COLO668 (cell line): ENCODE results near the gene EPG5.
A peak's percentile ranks its signal among the peaks of the same experiment; 100 is the strongest.
"Not testable (repeated sequence)": the region's sequence is repeated elsewhere in the genome, so short reads cannot be mapped to it uniquely, and the experiment has no call there.

Experiments
- DNase-seq: peaks from one replicate; lab custom pipeline; 2025; ENCODE audit not compliant: unreplicated experiment; lab: John Stamatoyannopoulos, UW

The EPG5 gene, protein sequence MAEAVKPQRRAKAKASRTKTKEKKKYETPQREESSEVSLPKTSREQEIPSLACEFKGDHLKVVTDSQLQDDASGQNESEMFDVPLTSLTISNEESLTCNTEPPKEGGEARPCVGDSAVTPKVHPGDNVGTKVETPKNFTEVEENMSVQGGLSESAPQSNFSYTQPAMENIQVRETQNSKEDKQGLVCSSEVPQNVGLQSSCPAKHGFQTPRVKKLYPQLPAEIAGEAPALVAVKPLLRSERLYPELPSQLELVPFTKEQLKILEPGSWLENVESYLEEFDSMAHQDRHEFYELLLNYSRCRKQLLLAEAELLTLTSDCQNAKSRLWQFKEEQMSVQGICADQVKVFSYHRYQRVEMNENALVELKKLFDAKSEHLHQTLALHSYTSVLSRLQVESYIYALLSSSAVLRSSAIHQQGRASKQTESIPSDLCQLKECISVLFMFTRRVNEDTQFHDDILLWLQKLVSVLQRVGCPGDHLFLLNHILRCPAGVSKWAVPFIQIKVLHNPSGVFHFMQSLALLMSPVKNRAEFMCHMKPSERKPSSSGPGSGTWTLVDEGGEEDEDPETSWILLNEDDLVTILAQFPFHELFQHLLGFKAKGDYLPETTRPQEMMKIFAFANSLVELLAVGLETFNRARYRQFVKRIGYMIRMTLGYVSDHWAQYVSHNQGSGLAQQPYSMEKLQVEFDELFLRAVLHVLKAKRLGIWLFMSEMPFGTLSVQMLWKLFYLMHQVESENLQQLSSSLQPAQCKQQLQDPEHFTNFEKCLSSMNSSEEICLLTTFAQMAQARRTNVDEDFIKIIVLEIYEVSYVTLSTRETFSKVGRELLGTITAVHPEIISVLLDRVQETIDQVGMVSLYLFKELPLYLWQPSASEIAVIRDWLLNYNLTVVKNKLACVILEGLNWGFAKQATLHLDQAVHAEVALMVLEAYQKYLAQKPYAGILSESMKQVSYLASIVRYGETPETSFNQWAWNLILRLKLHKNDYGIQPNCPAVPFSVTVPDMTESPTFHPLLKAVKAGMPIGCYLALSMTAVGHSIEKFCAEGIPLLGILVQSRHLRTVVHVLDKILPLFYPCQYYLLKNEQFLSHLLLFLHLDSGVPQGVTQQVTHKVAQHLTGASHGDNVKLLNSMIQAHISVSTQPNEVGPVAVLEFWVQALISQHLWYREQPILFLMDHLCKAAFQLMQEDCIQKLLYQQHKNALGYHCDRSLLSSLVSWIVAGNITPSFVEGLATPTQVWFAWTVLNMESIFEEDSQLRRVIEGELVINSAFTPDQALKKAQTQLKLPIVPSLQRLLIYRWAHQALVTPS (N-terminal part only)

DNA sequence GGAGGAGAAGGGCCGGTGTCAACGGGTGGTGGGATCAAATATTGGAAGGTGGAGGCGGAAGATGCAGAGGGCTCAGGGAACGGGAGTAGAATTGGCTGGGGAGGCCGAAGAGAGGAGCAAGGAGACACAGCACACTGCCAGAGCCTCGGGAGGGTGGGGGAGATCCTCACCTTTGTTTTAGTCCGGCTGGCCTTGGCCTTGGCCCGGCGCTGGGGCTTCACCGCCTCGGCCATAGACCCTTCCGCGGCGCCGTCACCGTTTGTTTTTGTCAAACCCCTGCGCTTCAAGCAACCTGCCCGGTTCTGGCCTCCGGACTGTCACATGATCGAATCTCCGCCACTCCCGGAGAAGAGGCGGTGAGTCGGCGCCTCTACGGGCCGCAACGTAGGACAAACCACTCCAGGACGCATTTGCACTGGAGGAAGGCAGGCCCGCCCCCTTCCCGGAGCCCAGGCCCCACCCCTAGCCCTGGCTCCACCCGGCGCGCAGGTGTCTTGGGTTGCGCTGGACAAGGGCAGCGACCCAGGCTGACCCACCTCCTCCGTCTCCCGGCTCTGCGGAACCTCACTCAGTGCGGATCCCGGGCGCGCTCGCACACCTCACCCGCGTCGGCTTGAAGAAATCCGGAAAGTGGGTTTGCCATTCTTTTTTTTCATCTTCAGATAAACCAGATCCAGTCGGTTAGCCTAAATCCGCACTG lies at the start of gene EPG5:
Gene EPG5 (minus strand): TSS at position 323 of the 700 bp plus-strand sequence. CDS start 90 bp downstream, at position 233.
- peak; percentile 98 for DNase-seq

DNA sequence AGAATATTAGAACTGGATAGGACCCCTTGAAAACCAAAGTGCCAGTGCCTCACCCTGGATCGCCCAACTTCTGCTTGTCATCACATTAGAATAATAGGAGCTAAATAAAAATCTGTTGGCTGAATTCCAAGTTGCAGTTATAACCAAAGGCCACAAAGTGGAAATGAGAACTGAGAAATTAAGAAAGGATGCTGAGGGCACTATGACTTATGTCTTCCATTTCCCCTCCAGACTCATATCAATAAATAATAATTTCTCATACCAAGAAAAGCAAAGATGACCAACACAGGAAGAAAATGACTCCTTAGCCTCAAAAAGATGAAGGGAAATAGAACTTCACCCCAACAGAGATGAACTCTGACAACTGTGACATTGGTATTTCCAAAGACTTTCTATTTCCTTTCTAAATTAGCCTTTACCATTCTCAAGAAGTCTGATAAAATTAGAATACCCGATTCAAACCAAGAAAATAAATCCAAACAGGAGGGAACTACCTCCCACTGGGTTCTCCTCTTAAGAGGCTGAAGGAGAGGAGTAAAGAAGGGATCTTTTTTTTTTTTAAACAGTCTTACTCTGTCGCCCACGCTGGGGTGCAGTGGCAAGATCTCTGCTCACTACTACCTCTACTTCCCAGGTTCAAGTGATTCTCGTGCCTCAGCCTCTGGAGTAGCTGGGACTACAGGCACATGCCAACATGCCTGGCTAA lies 46.5 kb upstream of the EPG5 start:
- DNase-seq, result no peak

DNA sequence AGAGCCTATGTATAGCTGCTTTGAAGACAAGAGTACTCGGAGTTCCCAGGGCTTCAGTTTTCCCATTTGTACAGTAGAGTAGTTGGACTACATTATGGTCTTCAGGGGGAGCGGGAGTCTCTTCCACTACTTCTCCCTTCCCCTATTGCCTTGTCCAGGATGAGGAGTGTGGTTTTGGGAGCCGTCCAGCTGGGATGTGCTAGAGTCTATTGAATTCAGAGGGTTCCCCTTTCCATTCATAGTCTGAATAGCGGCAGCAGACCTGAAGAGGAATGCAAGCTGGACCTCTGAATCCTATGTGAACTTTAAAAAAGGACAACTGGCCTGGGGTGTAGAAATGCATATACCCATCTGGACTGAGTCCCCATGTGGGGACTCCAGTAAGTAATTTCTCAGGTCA lies 43.5 kb upstream of the EPG5 start:
- no peak for DNase-seq

DNA sequence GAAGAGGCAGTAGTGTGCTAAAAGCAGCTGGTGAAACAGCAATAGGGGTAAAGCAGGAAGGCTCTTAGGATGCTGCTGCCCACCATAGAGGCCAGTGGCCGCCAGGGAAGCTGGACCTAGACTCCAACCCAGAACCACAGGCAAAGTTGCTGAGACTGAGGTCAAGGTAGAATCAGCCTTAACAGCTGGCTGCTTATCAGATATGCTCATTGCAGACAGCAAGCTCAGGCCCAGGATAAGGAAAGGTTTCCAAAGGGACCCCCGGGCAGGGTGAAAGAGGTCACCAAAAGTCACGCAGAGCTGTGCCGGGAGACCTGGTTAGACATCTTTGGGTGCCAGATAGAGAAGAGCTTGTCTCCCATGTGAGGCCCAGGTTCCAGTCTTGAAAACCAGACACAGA lies 42.9 kb upstream of the EPG5 start:
- no peak for DNase-seq

DNA sequence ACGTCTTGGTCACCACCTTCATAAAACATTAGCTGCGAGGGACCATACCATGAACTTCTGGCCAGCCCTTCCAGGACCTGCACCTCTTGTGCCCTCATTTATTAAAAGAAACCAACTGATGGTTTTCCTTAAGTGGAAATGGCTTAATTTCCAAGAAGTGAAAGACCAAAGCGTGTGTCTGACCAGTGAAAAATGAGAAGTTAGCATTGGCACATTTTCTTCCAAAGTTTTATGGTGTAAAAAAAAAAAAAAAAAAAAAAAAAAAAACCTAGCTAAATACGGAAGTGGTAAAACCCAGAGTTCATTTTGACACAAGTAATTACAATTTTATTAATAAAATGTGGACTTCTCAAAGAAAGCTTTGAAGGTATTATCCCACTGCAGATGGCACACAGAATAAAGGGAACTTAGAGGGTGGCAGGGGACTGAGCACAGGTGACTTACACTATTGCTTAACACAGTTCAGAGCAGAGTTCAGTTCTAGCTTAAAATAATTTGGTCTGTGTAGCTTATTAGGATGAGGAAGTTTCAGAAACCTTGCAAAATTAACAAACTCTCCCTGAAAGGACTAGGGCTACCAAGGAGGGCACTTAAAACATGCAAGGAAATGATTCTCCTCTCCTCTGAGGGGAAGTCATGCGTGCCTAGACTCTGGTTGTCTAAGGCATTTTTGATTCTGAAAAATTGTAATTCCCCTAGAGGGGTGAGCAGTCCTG lies 42.2 kb upstream of the EPG5 start:
- DNase-seq, result no peak

DNA sequence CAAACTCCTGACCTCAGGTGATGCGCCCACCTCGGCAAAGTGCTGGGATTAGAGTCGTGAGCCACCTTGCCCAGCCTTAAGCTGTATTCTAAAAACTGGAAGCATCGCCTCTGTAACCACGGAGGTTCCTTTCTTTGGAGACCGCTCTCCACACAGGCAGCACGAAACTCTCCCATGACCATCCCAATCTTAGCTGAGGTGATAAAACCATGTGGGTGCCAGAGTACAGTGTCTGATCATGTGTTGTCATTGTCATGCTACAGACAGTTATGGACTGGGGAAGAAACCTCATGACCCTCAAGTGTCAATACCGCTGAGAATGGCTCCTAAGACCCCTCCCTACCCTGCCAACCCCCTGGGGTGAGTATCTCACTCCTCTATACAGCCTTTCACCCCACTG lies 41.4 kb upstream of the EPG5 start:
- no peak for DNase-seq

DNA sequence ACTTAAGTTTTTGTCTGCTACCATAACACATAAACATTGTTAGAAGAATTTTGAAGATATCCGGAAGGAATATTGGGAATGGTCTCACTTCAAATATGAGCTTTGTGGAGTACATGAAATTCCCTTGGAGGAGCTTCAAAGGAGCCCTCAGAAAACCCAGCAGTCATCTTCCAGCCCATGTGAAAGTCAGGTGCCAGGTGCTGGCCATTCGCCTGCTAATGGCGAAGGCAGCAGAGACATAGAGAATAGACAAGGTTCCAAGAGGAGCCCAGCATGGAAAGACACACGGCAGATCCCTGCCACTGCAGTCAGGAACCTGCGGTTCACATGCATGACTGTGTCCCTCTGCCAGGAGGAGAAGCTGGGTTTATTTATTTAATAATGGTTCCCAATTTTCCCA lies 40.0 kb upstream of the EPG5 start:
- no peak for DNase-seq

DNA sequence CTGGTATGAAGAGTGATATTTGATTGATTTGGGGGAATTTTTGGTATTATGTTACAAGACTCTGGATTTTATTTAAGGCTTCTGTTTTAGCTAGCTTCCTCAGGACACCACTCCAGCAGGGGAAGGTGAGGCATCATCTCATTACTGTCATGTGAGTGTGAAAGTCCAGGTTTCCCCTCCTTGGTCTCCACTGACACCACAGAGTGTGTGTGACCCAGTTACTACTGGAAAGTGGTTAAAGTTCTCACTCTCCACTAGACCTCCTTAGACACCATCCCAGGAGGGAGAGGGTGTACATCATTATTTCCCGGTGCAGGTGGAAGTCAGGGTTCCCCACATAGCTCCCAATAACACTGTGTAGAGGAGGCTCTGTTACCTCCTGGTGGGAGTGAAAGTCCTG lies 35.8 kb upstream of the EPG5 start:
- DNase-seq, result no peak

DNA sequence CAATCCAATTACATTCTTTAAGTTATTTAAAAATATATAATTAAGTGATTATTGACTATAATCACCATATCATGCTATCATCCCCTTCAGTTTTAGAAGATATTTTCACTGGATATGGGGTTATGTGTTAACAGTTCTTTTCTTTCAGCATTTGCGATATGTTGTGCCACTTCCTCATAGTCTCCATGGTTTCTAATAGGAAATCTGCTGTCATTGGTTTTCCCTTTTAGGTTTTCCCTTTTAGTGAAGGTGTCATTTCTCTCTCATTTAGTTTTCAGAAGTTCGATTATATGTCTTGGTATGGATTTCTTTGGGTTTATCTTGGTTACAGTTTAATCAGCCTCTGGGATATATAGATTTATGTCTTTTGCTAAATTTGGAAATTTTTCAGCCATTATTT lies 34.8 kb upstream of the EPG5 start:
- DNase-seq, result no peak

DNA sequence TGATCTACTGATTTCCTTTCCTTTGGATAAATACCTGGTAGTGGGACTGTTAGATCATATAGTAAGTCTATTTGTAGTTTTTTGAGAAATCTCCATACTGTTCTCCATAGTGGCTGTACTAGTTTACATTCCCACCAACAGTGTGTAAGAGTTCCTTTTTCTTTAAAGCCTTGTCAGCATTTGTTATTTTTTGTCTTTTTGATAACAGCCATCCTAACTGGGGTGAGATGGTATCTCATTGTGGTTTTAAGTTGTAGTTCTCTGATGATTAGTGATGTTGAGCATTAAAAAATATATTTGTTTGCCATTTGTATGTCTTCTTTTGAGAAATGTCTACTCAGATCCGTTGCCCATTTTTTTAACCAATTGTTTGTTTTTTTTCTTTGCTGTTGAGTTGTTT lies 33.9 kb upstream of the EPG5 start:
- no peak for DNase-seq

DNA sequence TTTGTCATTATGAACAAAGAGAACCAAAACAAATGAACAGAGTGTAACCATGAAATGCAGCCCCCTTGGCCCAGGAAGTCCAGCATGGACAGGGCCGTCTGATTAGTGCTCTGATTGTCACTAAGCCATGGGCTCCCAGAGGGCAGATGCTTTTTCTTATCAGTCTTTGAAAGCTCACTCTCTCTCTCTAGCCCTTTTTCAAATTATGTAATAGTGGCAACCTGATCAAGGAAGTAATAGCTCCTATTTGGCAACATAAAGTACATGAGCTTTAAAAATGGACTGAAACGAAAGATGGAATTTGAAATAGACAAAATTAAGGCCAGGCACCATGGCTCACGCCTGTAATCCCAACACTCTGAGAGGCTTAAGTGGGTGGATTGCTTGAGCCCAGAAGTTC lies 32.4 kb upstream of the EPG5 start:
- DNase-seq, result no peak

DNA sequence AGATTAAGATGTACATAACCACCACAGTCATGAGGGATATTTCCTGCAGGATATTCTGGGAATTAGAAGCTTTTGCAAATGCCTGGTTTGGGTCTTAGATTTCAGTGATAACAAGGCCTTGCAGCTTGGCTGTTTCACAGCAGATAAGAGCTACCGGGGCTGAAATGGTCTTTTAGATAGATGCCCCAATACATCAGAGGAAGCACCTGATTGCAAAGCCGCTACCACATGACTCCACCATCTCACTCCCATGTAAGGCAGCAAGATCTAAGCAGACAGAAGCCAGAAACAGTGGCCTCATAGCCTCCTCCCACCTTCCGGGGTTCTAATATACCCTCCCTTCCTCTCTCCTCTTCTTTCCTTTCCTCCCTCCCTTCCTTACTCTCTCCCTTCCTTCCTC lies 31.1 kb upstream of the EPG5 start:
- DNase-seq, result no peak

DNA sequence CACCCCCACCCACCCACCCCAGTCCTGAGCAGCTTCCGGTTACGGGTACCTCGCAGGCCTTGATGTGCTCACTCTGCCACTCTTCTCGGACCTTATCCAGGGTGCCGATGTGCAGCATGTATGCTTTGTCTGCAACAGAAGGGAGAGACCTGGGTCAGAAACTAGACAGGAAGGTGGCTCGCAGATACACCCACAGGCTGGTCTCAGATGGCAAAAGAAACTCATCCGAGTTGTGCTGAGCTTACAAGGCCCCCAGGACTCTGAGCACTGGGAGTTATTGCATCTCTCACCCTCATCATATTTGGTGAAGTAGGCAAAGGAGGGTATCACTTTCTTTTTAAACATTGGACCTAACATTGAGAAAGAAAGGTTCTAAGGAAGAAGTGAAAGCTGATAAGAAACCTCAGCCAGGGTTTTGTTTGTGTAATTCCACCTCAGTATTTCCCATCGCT lies 30.6 kb upstream of the EPG5 start:
- DNase-seq, result no peak

DNA sequence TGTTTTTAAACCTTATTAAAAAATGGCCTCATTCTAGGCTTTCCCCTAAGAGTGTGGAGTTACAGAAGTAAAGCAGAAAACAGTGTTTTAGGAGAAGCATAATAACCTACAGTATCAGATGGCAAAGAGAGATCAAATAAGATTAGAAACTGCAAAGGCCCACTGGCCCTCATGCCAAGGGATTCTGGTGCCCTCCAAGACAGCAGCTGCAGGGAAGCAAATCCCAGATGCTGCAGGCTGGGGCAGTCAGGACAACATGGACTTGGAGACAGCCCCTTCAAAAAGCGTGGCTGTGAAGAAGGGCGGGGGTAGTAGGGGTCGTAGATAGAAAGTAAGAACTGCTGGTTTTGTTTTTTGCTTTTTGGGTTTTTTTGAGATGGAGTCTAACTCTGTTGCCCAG lies 28.3 kb upstream of the EPG5 start:
- DNase-seq, result no peak

DNA sequence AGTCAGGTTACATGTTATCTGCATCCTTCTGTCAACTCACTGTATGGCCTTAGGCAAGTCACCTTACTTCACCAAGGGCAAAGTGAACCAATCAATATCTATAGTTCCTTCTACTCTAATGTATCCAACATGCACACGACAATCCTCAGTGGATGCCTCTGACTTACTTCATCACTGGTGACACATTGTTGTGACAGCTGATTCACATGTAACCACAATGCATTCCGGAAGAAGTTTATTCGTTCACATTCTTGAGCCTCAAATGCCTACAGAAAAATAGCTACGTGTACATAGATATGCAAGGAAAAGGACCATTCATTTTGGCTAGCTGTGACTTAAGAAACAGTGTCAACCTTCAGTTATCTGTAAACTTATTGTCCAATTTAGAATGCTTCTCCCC lies 26.3 kb upstream of the EPG5 start:
- no peak for DNase-seq

DNA sequence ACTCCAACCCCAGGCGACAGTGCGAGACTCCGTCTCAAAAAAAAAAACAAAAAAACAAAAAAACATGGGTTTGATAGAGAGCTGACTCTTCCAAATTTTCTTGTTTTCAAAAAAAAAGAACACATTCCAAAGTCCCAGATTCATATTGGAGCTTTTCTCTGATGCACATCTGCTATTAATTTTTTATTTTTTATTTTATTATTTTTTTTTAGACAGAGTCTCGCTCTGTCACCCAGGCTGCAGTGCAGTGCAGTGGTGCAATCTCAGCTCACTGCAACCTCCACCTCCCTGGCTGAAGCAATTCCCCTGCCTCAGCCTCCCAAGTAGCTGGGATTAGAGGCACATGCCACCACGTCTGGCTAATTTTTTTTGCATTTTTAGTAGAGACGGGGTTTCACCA lies 25.4 kb upstream of the EPG5 start:
- not testable (repeated sequence) for DNase-seq

DNA sequence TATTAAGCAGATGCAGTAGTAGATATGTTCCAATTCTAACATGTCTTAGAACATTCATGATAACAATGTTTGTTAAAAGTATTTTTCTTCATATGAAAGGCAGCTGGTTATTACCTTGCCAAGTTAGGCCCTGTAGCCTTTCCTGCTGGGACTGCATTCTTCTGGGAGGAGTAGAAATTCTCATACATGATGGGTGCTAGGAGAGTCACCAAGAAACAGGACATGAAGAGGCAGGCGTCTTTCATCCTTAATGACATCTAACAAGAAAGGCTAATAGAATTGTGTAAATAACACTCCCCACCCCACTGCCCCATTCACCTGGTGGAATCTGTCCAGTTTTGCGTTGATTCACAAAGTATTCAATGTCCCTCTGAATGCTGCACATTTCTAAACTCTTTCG lies 24.7 kb upstream of the EPG5 start:
- DNase-seq, result no peak

DNA sequence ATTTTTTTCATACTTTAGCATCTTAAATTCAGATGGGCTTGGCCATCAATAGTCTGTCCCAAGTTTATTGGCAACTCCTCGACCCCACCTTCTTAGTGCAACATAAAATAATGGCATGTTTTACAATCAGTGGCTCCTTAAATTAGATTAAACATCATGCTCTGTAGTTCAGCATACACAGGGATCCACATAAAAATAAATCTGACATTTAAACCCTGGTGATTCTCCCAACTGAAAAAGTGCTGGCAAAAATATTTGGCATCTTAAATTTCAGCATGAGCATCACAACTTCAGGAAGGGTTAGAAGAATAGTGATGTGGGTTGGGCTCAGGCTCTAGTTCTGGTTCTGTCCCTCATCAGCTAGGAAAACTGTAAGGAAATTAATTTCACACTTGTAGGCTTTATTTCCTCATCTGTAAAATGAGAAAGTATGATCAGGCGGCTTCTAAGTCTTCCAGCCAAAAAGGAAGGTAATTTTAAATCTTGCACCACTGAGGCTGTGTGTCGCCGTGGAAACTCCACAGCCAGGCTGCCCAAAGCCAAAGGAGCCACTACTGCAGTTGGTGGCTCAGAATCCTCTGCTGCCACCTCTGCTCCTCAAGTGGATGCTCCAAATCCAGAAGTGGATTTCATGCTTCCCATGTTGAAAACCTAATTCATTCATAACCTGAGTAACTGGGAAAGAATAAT lies 17.6 kb upstream of the EPG5 start:
- no peak for DNase-seq

DNA sequence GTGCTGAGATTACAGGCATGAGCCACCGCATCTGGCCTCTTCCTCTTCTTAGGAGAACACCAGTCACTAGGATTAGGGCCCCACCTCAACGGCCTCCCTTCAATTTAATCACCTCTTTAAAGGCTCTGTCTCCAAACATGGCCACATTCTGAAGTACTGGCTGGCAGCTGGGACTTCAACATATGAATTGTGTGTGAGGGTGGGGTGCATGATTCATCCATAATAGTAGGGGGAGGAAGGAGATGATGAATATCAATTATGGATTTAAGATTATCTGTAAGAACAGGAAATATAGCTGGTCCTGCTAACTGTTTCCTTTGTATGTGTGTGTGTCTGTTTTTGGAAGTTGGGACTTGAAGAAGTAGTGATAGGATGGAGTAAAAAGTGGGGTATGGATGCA lies 14.7 kb upstream of the EPG5 start:
- DNase-seq, result no peak
